DND-41 (cell line): ENCODE results near the gene KRTAP4-4.

Experiments used
- EZH2 ChIP-seq: IDR thresholded peaks from 3 replicates; pipeline ENCODE4 v1.6.1; 2012; ENCODE audit warnings: borderline replicate concordance, low read depth, mild to moderate bottlenecking, moderate library complexity, low read length, inconsistent platforms; ENCODE audit not compliant: severe bottlenecking
- TF ChIP-seq, protein P1 (sequence below): IDR thresholded peaks from 2 replicates; pipeline ENCODE4 v1.5.1; 2012; ENCODE audit warnings: borderline replicate concordance, low read length, moderate library complexity, mild to moderate bottlenecking; ENCODE audit not compliant: poor library complexity, severe bottlenecking; ENCODE audit errors: extremely low read depth

DNA sequence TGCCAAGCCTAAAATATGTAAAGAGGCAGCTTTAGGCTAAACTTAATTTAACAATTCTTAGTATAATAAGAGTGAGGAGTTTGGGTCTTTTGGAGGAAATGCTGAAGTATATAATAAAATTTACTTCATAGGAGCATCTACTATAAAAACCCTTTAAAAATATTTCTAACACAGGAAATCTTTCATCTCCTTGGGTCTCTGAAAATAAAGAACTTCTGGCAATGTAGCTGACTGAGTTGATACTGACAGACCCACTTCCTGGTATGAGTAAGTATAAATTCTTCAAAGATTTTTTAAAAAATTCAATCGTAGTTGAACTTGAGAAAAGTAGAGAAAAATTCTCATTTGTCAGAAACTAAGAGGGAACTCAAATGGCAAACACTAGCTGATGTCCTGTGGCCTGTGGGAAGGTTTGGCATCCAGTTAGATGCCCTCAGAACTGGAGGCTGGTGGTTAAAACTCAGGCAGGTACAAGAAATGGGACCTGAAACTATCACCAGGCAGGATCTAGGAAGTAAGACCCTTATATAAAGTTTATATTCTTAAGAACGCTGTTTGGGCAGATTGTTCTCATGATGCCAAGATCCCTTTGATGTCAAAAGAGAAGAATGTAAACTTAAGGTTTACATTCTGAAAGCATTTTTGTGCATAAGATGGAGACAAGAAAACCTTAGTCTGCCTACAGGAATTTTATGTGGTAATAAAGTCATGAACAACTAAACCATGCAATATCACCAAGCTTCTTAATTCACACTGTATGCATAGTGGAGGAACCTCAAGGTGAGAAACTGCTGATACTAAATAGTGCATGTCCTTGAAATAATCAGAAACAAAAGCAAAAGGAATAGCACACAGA, 26.4 kb downstream of the KRTAP4-4 start:
- TF ChIP-seq, protein P1, sequence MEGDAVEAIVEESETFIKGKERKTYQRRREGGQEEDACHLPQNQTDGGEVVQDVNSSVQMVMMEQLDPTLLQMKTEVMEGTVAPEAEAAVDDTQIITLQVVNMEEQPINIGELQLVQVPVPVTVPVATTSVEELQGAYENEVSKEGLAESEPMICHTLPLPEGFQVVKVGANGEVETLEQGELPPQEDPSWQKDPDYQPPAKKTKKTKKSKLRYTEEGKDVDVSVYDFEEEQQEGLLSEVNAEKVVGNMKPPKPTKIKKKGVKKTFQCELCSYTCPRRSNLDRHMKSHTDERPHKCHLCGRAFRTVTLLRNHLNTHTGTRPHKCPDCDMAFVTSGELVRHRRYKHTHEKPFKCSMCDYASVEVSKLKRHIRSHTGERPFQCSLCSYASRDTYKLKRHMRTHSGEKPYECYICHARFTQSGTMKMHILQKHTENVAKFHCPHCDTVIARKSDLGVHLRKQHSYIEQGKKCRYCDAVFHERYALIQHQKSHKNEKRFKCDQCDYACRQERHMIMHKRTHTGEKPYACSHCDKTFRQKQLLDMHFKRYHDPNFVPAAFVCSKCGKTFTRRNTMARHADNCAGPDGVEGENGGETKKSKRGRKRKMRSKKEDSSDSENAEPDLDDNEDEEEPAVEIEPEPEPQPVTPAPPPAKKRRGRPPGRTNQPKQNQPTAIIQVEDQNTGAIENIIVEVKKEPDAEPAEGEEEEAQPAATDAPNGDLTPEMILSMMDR: no peak
- TF ChIP-seq EZH2: no peak
